Measurements from ENCODE around the gene LY6G5C. TPM values are rescaled to one million over a fixed set of nuclear protein-coding genes. Genes with fewer than 3 reads are reported as not detected.
A peak's percentile ranks its signal among the peaks of the same experiment; 100 is the strongest.

Gene LY6G5C
- total and polyA plus RNA-seq, 9 of the 15 experiments (the other 6 are each of a cell fraction or from before 2014, with no cell fraction given), result 0.10 to 0.67 (median 0.46) TPM; not detected in 4

GRCh38 chr6:31660381-31661261 is 20.2 kb downstream of the LY6G5C start, which contains the start of gene C6orf47 (continued):
- TF ChIP-seq MXI1 (IDR thresholded peaks at IDR 0.05; ENCODE audit: low read depth, low read length) (peak; percentile 55), NKRF (IDR thresholded peaks at IDR 0.05; ENCODE audit: borderline replicate concordance) (peak; percentile 37), RBBP5 (IDR thresholded peaks at IDR 0.05; ENCODE audit: borderline replicate concordance, insufficient read depth, low read length, poor library complexity, severe bottlenecking) (peak; percentile 76), HDAC6 (IDR thresholded peaks at IDR 0.05; ENCODE audit: low read depth, low read length) (peak; percentile 68; the same call in 1 of the 2 replicates), E4F1 (CRISPR knock-in tag; IDR thresholded peaks at IDR 0.05; ENCODE audit: borderline replicate concordance) (no peak; the same call in 1 of the 2 replicates), ATF6 (CRISPR knock-in tag; IDR thresholded peaks at IDR 0.05) (peak; percentile 42; the same call in 1 of the 2 replicates), FOXO4 (CRISPR knock-in tag; IDR thresholded peaks at IDR 0.05) (peak; percentile 81; the same call in 1 of the 2 replicates), ARNT (IDR thresholded peaks at IDR 0.05) (peak in 1 of 2 experiments; percentile 62; a peak in 1 of 4 replicates), SRF (CRISPR knock-in tag; IDR thresholded peaks at IDR 0.05) (peak in 1 of 2 experiments; percentile 5; a peak in 3 of 4 replicates), ZNF717 (CRISPR knock-in tag; IDR thresholded peaks at IDR 0.05) (peak; percentile 90), ASH1L (IDR thresholded peaks at IDR 0.05; ENCODE audit: borderline replicate concordance, low read depth, partially characterized antibody) (no peak), ZNF324 (CRISPR knock-in tag; IDR thresholded peaks at IDR 0.05) (peak; percentile 4; the same call in 1 of the 2 replicates), ZBTB26 (CRISPR knock-in tag; IDR thresholded peaks at IDR 0.05) (0 out of 2 replicates have a peak, but pooled peaks have one; percentile 81), ZNF707 (CRISPR knock-in tag; conservative IDR thresholded peaks at IDR 0.05) (no peak; the same call in 1 of the 2 replicates), L3MBTL2 (IDR thresholded peaks at IDR 0.05) (peak; percentile 91), ESRRA (IDR thresholded peaks at IDR 0.05; ENCODE audit: borderline replicate concordance, low read depth) (peak; percentile 82)
